Mesothelial cell of epicardium (in vitro differentiated cells): ENCODE measurements around the gene PPP3CA. TPM values are rescaled to one million over a fixed set of nuclear protein-coding genes. Genes with fewer than 3 reads are reported as not detected.

Experiments
- DNase-seq, 2 experiments: peaks; one replicate each; pipeline ENCODE4 v3.0.0; 2021; ENCODE audit warnings: low spot score in 2 of 2; ENCODE audit not compliant: unreplicated experiment in 2 of 2
- H3K27ac Mint-ChIP-seq: 2 replicates; pipeline ENCODE4 v1.8.0; 2021; ENCODE audit warnings: mixed read lengths
- H3K27me3 Mint-ChIP-seq: 2 replicates; pipeline ENCODE4 v1.8.0; 2021; ENCODE audit warnings: low read depth, mixed read lengths
- H3K36me3 Mint-ChIP-seq: 2 replicates; pipeline ENCODE4 v1.8.0; 2021; ENCODE audit warnings: mixed read lengths
- H3K4me1 Mint-ChIP-seq: 2 replicates; pipeline ENCODE4 v1.8.0; 2021; ENCODE audit warnings: mixed read lengths
- H3K4me3 Mint-ChIP-seq: 2 replicates; pipeline ENCODE4 v1.8.0; 2021; ENCODE audit warnings: mild to moderate bottlenecking, moderate library complexity, mixed read lengths
- H3K9me3 Mint-ChIP-seq: 2 replicates; pipeline ENCODE4 v1.8.0; 2021; ENCODE audit warnings: mixed read lengths
- CTCF ChIP-seq: fragments of 200-600 bp; sonication (generic); IDR thresholded peaks from one replicate; pipeline ENCODE4 v1.5.0; 2021; ENCODE audit warnings: antibody characterized with exemption; ENCODE audit not compliant: unreplicated experiment
- total RNA-seq: library from RNA; stranded (reverse); gene quantifications from 3 replicates; pipeline ENCODE4 v1.2.1, GENCODE V29; 2021

Gene PPP3CA
- total RNA-seq, 1 donor from 2014 or later = 23.5 TPM

DNA sequence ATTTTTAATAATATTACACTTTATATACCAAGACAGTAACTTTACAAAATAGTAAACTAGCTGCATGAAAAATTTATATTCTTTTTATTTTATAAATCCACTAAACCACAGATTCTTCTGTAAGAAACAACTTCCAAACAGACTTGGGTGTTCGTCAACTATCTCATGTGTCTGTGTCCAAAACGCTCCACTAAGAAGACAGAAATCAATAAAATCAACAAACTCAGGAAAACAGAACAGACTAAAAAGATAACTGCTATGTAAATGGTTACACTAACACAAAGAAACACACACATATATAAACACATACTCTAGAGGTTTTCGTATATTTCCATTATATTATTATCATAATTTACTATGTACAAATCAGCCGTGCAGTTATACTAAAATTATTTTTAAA is 158.4 kb downstream of the PPP3CA start:
- Mint-ChIP-seq H3K36me3 (peaks cover 3% of the 10 kb centered on the region), H3K27ac (no peak overlapping the region), H3K27me3 (no peaks in the 10 kb centered on the region), H3K9me3 (no peaks in the 10 kb centered on the region), H3K4me1 (peaks cover 9% of the 10 kb centered on the region), H3K4me3 (no peak overlapping the region)
- DNase-seq = no peak
- no peak for TF ChIP-seq CTCF

- no peak overlapping the region for H3K4me3 Mint-ChIP-seq
- DNase-seq = no peak
- no peak overlapping the region for H3K27ac Mint-ChIP-seq
- peaks cover 7% of the 10 kb centered on the region for H3K9me3 Mint-ChIP-seq
- H3K36me3 Mint-ChIP-seq = peaks cover 7% of the 10 kb centered on the region
- TF ChIP-seq CTCF = no peak
- H3K27me3 Mint-ChIP-seq = no peaks in the 10 kb centered on the region
- peaks cover 9% of the 10 kb centered on the region for H3K4me1 Mint-ChIP-seq
Observed at GRCh38 chr4:101187841-101188240, 159.5 kb downstream of the PPP3CA start.

- no peak for TF ChIP-seq CTCF
- Mint-ChIP-seq H3K4me1 (peaks cover 3% of the 10 kb centered on the region), H3K27ac (no peak overlapping the region), H3K36me3 (peaks cover 16% of the 10 kb centered on the region), H3K27me3 (no peaks in the 10 kb centered on the region), H3K9me3 (peaks cover 17% of the 10 kb centered on the region), H3K4me3 (no peak overlapping the region)
- no peak for DNase-seq
Observed at GRCh38 chr4:101186567-101187184, 160.7 kb downstream of the PPP3CA start.

GRCh38 chr4:101184668-101185067 is 162.7 kb downstream of the PPP3CA start:
- peaks cover 16% of the 10 kb centered on the region for H3K36me3 Mint-ChIP-seq
- H3K27me3 Mint-ChIP-seq = no peaks in the 10 kb centered on the region
- no peak overlapping the region for H3K27ac Mint-ChIP-seq
- no peaks in the 10 kb centered on the region for H3K4me1 Mint-ChIP-seq
- DNase-seq = no peak
- peaks cover 17% of the 10 kb centered on the region for H3K9me3 Mint-ChIP-seq
- TF ChIP-seq CTCF = no peak
- H3K4me3 Mint-ChIP-seq = no peak overlapping the region

GRCh38 chr4:101183666-101184373 is 163.5 kb downstream of the PPP3CA start:
- H3K4me3 Mint-ChIP-seq = no peak overlapping the region

More at GRCh38 chr4:101183666-101184373, 163.5 kb downstream of the PPP3CA start:
- Mint-ChIP-seq H3K4me1 (no peaks in the 10 kb centered on the region), H3K36me3 (peaks cover 16% of the 10 kb centered on the region), H3K27me3 (no peaks in the 10 kb centered on the region), H3K27ac (no peak overlapping the region), H3K9me3 (peaks cover 17% of the 10 kb centered on the region)
- no peak for DNase-seq
- no peak for TF ChIP-seq CTCF
